ENCODE data around the gene ZNRF2.

The ZNRF2 gene

DNA sequence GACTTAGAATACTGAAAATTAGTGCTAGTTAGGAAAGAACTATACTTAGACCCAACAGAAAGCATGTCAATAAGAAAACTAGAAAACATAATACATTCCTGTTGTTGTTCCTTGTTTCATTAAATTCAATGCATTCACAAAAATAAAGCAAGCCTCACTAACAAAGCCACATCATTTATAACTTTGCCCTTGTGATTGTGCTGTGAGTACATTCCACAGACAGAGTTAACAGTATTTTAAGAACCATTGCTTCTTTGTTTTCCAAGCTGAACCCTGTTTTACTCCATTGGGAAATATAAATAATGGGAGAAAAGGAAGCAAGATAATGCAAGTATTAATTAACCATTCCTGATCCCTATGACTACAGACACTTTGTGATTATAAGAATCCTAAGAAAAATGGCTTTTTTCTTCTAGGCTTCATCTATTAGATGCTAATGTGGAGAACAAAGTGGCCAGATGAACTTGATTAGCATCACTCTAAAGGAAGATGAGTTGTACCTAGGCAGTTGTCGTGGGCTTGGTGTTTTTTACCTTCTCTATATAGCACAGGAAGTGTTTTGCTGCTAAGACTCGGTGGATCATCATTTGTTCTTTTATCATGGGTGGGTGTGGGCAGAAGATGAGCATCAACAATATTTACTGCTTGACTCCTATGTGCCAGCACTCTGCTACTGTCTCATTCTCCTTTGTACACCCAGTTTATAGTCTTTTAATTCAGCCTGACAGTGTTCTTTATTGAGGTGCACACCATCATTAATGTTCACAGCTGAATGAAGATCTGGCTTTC, 34.2 kb upstream of the ZNRF2 start:
- Histone ChIP-seq H3K27ac (no peak overlapping the region), H3K27me3 (ENCODE audit: insufficient read depth, low read depth, severe bottlenecking) (no peaks in the 10 kb centered on the region), H3K4me3 (ENCODE audit: low read depth, low read length) (no peak overlapping the region), H3K36me3 (no peaks in the 10 kb centered on the region), H3K9me3 (ENCODE audit: severe bottlenecking) (no peaks in the 10 kb centered on the region)
- TF ChIP-seq, protein P1, sequence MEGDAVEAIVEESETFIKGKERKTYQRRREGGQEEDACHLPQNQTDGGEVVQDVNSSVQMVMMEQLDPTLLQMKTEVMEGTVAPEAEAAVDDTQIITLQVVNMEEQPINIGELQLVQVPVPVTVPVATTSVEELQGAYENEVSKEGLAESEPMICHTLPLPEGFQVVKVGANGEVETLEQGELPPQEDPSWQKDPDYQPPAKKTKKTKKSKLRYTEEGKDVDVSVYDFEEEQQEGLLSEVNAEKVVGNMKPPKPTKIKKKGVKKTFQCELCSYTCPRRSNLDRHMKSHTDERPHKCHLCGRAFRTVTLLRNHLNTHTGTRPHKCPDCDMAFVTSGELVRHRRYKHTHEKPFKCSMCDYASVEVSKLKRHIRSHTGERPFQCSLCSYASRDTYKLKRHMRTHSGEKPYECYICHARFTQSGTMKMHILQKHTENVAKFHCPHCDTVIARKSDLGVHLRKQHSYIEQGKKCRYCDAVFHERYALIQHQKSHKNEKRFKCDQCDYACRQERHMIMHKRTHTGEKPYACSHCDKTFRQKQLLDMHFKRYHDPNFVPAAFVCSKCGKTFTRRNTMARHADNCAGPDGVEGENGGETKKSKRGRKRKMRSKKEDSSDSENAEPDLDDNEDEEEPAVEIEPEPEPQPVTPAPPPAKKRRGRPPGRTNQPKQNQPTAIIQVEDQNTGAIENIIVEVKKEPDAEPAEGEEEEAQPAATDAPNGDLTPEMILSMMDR (IDR thresholded peaks at IDR 0.05; ENCODE audit: low read depth, low read length) = no peak
- DNase-seq = no peak

DNA sequence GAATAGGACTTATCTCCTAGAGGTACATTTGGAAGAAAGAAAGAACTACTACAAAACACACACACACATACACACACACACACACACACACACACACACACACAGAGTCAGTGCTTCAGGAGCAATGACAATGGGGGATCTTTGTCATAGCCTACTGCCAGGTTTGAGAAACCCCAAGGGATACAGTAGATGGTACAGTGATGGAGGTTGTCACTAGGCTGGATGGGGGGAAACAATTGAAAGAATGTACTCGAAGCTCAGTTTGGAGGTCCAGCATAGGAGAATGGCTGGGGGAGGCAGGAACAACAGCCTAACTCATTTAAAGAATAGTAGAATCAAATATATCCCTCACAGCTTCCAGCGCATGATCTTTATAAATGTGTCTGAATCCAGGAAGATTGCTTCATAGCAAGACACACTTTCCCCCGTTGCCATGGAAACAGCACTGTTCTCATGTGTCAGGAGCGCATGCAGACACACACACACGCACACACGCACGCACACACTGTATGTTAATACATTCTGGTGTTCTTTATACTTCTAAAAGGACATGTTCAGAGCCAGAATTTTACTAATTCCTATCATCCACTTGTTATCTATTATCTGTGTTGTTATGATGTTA, 32.6 kb upstream of the ZNRF2 start:
- Histone ChIP-seq H3K36me3 (no peaks in the 10 kb centered on the region), H3K27me3 (ENCODE audit: insufficient read depth, low read depth, severe bottlenecking) (no peaks in the 10 kb centered on the region), H3K27ac (no peak overlapping the region), H3K4me3 (ENCODE audit: low read depth, low read length) (no peak overlapping the region), H3K9me3 (ENCODE audit: severe bottlenecking) (no peaks in the 10 kb centered on the region)
- TF ChIP-seq, protein P1 (IDR thresholded peaks at IDR 0.05; ENCODE audit: low read depth, low read length) = no peak
- DNase-seq = no peak

DNA sequence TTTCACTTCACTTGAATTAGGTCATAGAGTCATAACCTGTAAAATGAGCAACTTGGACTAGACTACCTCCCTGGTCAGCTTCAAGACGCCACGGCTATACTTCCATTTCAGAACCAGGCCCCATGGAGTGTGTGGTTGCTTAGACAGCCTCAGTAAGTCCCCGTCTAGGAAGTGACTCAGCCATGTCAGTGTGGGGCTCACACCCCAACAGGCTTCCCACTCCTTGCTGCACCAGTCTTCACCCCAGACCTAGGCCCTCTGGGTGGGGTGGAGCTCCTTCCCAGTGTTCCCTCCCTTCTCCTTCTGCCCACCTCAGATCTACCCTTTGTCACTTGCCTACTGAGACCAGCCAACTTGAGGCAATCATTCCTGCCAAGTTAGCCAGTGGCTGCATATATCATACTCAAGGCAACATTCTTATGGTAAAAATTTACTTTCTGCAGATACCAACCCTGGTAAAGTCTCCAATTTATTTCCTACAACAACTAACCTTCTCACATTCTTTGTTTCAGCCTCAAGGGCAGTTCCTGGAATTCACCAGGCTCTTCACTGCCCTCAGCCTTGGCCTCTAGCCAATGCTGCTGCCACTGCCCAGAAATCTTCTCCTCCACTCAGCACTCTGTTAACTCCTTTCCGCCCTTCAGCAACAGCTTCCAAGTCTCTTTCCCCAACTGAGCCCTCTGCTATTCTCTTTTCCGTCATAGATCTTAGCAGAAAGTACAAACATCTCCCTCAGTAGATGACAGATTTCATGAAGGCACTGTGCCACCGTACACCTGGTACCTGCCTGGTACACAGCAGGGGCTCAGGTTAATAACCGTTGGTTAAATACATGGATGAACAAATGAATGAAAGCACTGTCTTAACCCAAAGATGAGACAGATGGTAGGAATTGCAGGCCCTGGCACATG, 31.3 kb upstream of the ZNRF2 start:
- H3K36me3 ChIP-seq = no peaks in the 10 kb centered on the region
- no peak for DNase-seq
- no peak overlapping the region for H3K4me3 ChIP-seq (ENCODE audit: low read depth, low read length)
- no peaks in the 10 kb centered on the region for H3K27me3 ChIP-seq (ENCODE audit: insufficient read depth, low read depth, severe bottlenecking)
- no peak overlapping the region for H3K27ac ChIP-seq
- TF ChIP-seq, protein P1 (IDR thresholded peaks at IDR 0.05; ENCODE audit: low read depth, low read length) = no peak
- no peaks in the 10 kb centered on the region for H3K9me3 ChIP-seq (ENCODE audit: severe bottlenecking)

DNA sequence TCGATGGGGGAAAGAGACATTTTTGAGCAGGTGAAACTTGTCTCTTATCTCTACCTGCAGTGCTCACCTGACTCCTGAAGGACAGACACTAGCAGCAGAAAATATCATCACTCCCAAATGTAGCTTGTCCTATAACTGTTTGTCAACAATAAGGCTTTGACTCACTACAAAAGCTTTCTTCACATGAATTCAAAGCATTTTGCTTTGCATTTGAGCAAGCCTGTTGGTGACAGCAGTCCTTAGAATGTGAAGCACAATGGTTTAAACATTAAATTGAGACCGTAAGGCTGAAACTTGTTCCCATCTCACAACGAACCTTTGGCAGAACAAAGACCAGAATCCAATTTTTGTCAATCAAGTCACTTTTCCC, 30.6 kb upstream of the ZNRF2 start:
- Histone ChIP-seq H3K9me3 (ENCODE audit: severe bottlenecking) (no peaks in the 10 kb centered on the region), H3K27ac (no peak overlapping the region), H3K36me3 (no peaks in the 10 kb centered on the region), H3K27me3 (ENCODE audit: insufficient read depth, low read depth, severe bottlenecking) (no peaks in the 10 kb centered on the region), H3K4me3 (ENCODE audit: low read depth, low read length) (no peak overlapping the region)
- TF ChIP-seq, protein P1 (IDR thresholded peaks at IDR 0.05; ENCODE audit: low read depth, low read length) = no peak
- no peak for DNase-seq

DNA sequence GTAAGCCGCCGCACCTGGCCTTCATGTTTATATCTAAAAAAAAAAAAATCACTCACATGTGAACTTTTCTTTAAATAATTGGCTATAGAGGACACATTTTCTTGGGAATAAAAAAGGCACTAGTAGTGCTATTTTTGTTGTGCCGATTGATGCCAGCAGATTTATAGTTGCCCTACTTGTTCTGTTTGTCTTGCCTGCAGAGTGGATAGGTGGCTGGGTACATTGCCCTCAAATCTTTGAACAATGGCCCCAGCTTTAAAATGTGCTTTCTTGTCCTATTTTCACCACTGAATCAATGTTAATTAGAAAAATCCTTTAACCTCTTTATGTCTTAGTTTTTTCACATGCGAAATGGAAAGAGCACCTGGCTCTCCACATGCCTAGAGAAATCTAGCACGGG, 30.1 kb upstream of the ZNRF2 start:
- H3K9me3 ChIP-seq (ENCODE audit: severe bottlenecking) = no peaks in the 10 kb centered on the region
- H3K4me3 ChIP-seq (ENCODE audit: low read depth, low read length) = no peak overlapping the region
- TF ChIP-seq, protein P1 (IDR thresholded peaks at IDR 0.05; ENCODE audit: low read depth, low read length) = no peak
- H3K27ac ChIP-seq = no peak overlapping the region
- no peak for DNase-seq
- no peaks in the 10 kb centered on the region for H3K36me3 ChIP-seq
- no peaks in the 10 kb centered on the region for H3K27me3 ChIP-seq (ENCODE audit: insufficient read depth, low read depth, severe bottlenecking)

Data from WERI-Rb-1 (cell line).